ENCODE data around the gene MRPL34. TPM values are rescaled to one million over a fixed set of nuclear protein-coding genes. Genes with fewer than 3 reads are reported as not detected.
A peak's percentile ranks its signal among the peaks of the same experiment; 100 is the strongest.

The MRPL34 gene
- total and polyA plus RNA-seq, 3 experiments from 2014 or later: 136 to 227 (median 138) TPM

DNA sequence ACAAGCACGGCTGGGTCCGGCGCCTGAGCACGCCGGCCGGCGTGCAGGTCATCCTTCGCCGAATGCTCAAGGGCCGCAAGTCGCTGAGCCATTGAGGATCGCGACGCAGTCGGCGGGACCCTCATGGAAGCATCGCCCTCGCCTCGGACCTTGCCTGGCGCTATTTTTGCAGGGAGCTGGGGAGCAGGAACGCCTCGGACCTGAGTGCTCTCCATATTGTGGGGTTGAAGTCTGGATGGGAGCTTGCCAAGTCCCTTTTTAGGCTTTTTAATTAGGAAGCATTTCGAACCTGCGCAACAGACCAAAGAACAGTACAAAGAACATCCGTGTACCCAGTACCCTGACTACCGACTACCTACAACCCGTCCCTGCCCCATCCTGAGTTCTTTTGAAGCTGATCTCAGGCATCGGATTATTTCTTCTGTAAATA is 628 bp downstream of the MRPL34 start:
- Histone ChIP-seq H3K27me3 (ENCODE audit: insufficient read depth, low read length, poor library complexity, severe bottlenecking) (no peaks in the 10 kb centered on the region), H3K27ac (ENCODE audit: low read depth, low read length) (peak overlapping the region; percentile 79), H3K4me3 (ENCODE audit: low read length) (peak overlapping the region; percentile 92), H3K36me3 (ENCODE audit: insufficient read depth, low read length) (no peaks in the 10 kb centered on the region), H3K9me3 (ENCODE audit: low read length) (no peaks in the 10 kb centered on the region), H3K4me1 (ENCODE audit: insufficient read depth, low read length) (peaks cover 42% of the 10 kb centered on the region)
- peaks cover 0 to 13% (median 0%) of the 10 kb centered on the region in 3 donors for H3K36me3 Mint-ChIP-seq
- peak overlapping the region in 6 of 8 donors; percentile 72 to 99 (median 84) for H3K27ac Mint-ChIP-seq
- ChIA-PET CTCF (interaction anchor here (0.7 to 1.7 kb wide), 3 partner anchors 22 to 71 kb away, joined by 3 to 6 read pairs (median 3); partner anchors contain the start of gene ANO8), POLR2A (interaction anchor here (0.8 kb wide), 1 partner anchor 29 kb away, joined by 3 read pairs; the partner anchor contains the start of gene ANO8)
- peaks cover 48 to 70% (median 60%) of the 10 kb centered on the region in 3 donors for H3K4me1 Mint-ChIP-seq
- peak overlapping the region; percentile 87 to 100 (median 90) for H3K4me3 Mint-ChIP-seq
- H3K9me3 Mint-ChIP-seq: no peaks in the 10 kb centered on the region
- H3K27me3 Mint-ChIP-seq: peaks cover 0 to 2% of the 10 kb centered on the region in 2 donors
- no peak for DNase-seq

DNA sequence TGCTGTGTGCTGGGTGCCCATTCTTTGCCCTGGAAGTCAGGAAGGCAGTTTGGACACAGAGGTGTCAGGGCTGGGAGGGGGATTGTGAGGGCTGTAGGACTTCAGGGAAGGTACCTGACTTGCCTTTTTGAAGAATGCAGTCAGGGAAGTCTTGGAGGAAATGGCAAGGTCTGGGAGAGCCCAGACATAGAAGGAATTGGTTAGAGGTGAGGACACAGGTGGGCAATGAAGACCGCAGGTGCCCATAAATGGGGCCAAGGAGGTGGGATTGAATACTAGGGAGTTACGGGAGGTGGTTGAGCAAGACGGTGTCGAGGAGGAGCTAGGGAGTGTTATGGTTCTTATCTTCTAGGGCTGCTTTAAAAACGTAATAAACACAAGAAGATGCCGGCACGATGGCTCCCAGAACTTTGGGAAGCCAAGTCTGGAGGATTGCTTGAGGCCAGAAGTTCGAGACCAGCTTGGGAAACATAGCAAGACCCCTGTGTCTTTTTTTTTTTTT is 2.3 kb downstream of the MRPL34 start:
- peaks cover 34% of the 10 kb centered on the region for H3K4me1 ChIP-seq (ENCODE audit: insufficient read depth, low read length)
- ChIA-PET POLR2A (interaction anchor here (0.6 to 1.7 kb wide), 2 partner anchors 10 to 18 kb away, joined by 3 to 5 read pairs; no protein-coding TSS in a partner anchor), CTCF (interaction anchor here (1.6 to 1.8 kb wide), 3 partner anchors 19 to 38 kb away, joined by 4 to 6 read pairs (median 5); no protein-coding TSS in a partner anchor)
- Mint-ChIP-seq H3K36me3 (peaks cover 0 to 22% (median 0%) of the 10 kb centered on the region in 3 donors), H3K27me3 (peaks cover 0 to 2% of the 10 kb centered on the region in 2 donors), H3K4me3 (peak overlapping the region; percentile 39 to 86 (median 61)), H3K27ac (peak overlapping the region in 3 of 8 donors; percentile 5 to 88 (median 72)), H3K4me1 (peaks cover 47 to 68% (median 58%) of the 10 kb centered on the region in 3 donors), H3K9me3 (no peaks in the 10 kb centered on the region)
- no peaks in the 10 kb centered on the region for H3K9me3 ChIP-seq (ENCODE audit: low read length)
- no peak overlapping the region for H3K4me3 ChIP-seq (ENCODE audit: low read length)
- no peaks in the 10 kb centered on the region for H3K36me3 ChIP-seq (ENCODE audit: insufficient read depth, low read length)
- no peak overlapping the region for H3K27ac ChIP-seq (ENCODE audit: low read depth, low read length)
- DNase-seq: no peak
- H3K27me3 ChIP-seq (ENCODE audit: insufficient read depth, low read length, poor library complexity, severe bottlenecking): no peaks in the 10 kb centered on the region

DNA sequence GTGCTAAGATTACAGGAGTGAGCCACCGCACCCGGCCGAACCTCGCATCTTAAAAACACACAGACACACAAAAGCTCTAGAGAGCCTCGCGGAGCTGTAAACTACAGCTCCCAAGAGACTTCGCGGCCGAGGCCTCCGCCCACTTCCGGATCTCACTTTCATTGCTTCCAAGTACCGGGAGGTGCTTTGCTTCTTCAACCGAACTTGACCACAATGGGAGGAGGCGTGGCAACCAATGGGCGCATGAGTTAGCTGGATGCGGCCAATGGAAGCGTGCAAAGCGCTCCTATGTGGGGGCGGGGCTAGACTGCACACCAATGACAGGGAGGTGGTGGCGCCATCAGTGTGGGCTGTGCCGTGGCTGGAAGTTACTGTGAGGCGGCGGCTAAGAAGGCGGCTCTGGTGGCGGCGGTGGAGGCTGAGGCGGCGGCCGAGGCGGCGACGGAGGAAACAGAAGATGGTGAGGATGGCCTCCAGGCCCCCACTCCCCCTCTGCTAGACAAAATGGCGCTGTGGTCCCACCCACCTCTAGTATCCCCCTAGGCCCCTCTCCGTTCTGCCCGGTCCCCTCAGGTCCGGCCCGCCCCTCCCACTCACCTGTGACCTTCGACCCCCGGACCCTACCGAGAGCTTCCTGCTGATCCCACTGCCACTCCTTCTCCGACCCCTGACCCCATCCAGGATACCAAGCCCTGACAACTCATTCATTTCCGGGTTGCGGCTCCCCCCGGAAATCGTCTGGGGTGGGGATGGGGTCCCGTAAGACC is 3.7 kb downstream of the MRPL34 start, which contains the start of gene DDA1:
DDA1 (plus strand) TSS at position 366 of the 767 bp plus-strand sequence; CDS start at position 458, 92 bp downstream.
- CTCF ChIA-PET: interaction anchor here (1.0 to 2.1 kb wide), 9 partner anchors 11 to 97 kb away, joined by 3 to 13 read pairs (median 4); partner anchors contain the start of gene ANO8

DNA sequence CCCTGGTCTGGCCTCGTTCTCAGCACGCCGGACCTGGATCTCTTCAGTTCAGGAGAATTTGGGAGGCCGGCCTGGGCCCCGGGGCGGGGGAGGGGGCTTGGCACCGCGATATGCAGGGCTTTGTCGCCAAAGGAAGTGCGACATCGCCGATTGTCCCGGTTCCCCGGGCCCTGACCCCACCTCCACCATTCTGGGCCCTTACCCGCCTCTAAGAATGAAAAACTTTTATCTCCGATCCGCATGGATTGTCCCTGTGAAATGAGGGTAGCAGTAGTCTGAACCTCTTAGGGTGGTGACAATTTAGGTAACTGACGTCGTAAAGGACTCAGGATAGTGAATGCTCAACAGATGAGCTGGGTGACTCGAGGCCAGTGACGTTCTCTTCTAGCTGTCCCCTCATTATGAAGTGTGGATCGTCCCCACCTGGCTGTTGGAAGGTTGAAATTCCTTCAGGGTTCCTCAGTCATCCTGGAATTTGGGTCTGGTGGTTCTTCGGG is 4.3 kb downstream of the MRPL34 start:
- H3K27me3 ChIP-seq (ENCODE audit: insufficient read depth, low read length, poor library complexity, severe bottlenecking): no peaks in the 10 kb centered on the region
- Mint-ChIP-seq H3K27me3 (peaks cover 0 to 2% of the 10 kb centered on the region in 2 donors), H3K9me3 (no peaks in the 10 kb centered on the region), H3K36me3 (peaks cover 0 to 38% (median 0%) of the 10 kb centered on the region in 3 donors), H3K4me3 (peak overlapping the region; percentile 94 to 99 (median 98)), H3K4me1 (peaks cover 38 to 51% (median 41%) of the 10 kb centered on the region in 3 donors), H3K27ac (peak overlapping the region; percentile 75 to 98 (median 94))
- DNase-seq: no peak
- H3K9me3 ChIP-seq (ENCODE audit: low read length): no peaks in the 10 kb centered on the region
- peaks cover 25% of the 10 kb centered on the region for H3K4me1 ChIP-seq (ENCODE audit: insufficient read depth, low read length)
- H3K4me3 ChIP-seq (ENCODE audit: low read length): peak overlapping the region; percentile 93
- CTCF ChIA-PET: interaction anchor here (1.5 to 2.1 kb wide), 4 partner anchors 15 to 36 kb away, joined by 3 to 13 read pairs (median 8); partner anchors contain the start of gene ANO8
- peak overlapping the region; percentile 89 for H3K27ac ChIP-seq (ENCODE audit: low read depth, low read length)
- H3K36me3 ChIP-seq (ENCODE audit: insufficient read depth, low read length): peaks cover 13% of the 10 kb centered on the region
- POLR2A ChIA-PET: interaction anchor here (0.9 to 1.2 kb wide), 3 partner anchors 22 to 184 kb away, joined by 3 read pairs; no protein-coding TSS in a partner anchor

More for the DNA sequence above, 3.7 kb downstream of the MRPL34 start, which contains the start of gene DDA1:
- peaks cover 26% of the 10 kb centered on the region for H3K4me1 ChIP-seq (ENCODE audit: insufficient read depth, low read length)
- peak; percentile 98 to 100 (median 99) for DNase-seq
- no peaks in the 10 kb centered on the region for H3K9me3 ChIP-seq (ENCODE audit: low read length)
- Mint-ChIP-seq H3K9me3 (no peaks in the 10 kb centered on the region), H3K4me1 (peaks cover 42 to 57% (median 47%) of the 10 kb centered on the region in 3 donors), H3K4me3 (peak within 1 kb of the TSS; percentile 94 to 99 (median 98)), H3K27me3 (peaks cover 0 to 2% of the 10 kb centered on the region in 2 donors), H3K27ac (peak within 1 kb of the TSS; percentile 87 to 98 (median 96)), H3K36me3 (peaks cover 0 to 33% (median 0%) of the 10 kb centered on the region in 3 donors)
- H3K27me3 ChIP-seq (ENCODE audit: insufficient read depth, low read length, poor library complexity, severe bottlenecking): no peaks in the 10 kb centered on the region
- peak within 1 kb of the TSS; percentile 89 for H3K27ac ChIP-seq (ENCODE audit: low read depth, low read length)
- peaks cover 9% of the 10 kb centered on the region for H3K36me3 ChIP-seq (ENCODE audit: insufficient read depth, low read length)
- POLR2A ChIA-PET: interaction anchor here (0.5 to 1.7 kb wide), 17 partner anchors 17 to 1215 kb away, joined by 3 to 9 read pairs (median 4); partner anchors contain the start of genes ANO8, BABAM1, BST2 and JUND
- H3K4me3 ChIP-seq (ENCODE audit: low read length): peak within 1 kb of the TSS; percentile 93

DNA sequence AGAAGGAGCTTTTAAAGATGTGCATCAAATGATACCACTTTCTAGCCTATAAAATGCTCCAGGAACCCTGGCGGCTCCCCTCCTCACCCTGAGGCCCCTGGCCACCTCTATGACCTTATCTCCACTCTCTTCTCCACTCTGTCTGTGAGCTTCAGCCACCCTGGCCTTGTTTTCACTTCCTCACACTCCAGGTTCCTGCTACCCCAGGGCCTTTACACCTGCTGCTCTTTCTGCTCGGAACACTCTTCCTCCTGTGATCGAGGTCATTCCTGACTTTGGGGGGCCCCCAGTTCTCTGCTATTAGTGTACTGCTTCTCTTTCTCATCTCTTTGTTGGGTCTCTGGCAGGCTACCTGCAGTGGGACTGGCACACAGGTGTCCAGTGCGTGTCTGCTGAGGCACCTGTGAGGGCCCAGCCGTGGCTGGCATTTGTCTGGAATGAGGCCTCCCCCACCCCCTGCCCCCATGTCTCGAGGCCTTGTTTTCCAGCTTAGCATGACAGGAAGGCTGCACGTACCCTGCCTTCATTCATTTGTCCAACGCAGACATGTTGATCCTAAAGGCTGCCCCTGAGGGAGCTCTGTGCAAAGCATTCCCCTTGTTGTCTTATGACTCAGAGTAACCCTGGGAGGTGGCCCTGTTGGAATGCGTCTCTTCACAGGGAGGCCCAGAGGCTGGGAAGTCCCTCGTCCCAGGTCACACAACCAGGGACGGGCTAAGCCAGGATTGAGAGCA is 6.0 kb downstream of the MRPL34 start:
- Histone ChIP-seq H3K4me1 (ENCODE audit: insufficient read depth, low read length) (peaks cover 17% of the 10 kb centered on the region), H3K36me3 (ENCODE audit: insufficient read depth, low read length) (peaks cover 20% of the 10 kb centered on the region), H3K27ac (ENCODE audit: low read depth, low read length) (no peak overlapping the region), H3K27me3 (ENCODE audit: insufficient read depth, low read length, poor library complexity, severe bottlenecking) (no peaks in the 10 kb centered on the region), H3K9me3 (ENCODE audit: low read length) (no peaks in the 10 kb centered on the region), H3K4me3 (ENCODE audit: low read length) (no peak overlapping the region)
- Mint-ChIP-seq H3K27me3 (peaks cover 0 to 2% of the 10 kb centered on the region in 2 donors), H3K36me3 (peaks cover 0 to 43% (median 0%) of the 10 kb centered on the region in 3 donors), H3K9me3 (no peaks in the 10 kb centered on the region), H3K4me1 (peaks cover 29 to 38% (median 32%) of the 10 kb centered on the region in 3 donors), H3K4me3 (peak overlapping the region; percentile 26 to 83 (median 62)), H3K27ac (peak overlapping the region in 5 of 8 donors; percentile 5 to 84 (median 81))
- DNase-seq: no peak
- ChIA-PET CTCF (interaction anchor here (1.4 kb wide), 1 partner anchor 35 kb away, joined by 3 read pairs; no protein-coding TSS in a partner anchor), POLR2A (no interaction called here)

DNA sequence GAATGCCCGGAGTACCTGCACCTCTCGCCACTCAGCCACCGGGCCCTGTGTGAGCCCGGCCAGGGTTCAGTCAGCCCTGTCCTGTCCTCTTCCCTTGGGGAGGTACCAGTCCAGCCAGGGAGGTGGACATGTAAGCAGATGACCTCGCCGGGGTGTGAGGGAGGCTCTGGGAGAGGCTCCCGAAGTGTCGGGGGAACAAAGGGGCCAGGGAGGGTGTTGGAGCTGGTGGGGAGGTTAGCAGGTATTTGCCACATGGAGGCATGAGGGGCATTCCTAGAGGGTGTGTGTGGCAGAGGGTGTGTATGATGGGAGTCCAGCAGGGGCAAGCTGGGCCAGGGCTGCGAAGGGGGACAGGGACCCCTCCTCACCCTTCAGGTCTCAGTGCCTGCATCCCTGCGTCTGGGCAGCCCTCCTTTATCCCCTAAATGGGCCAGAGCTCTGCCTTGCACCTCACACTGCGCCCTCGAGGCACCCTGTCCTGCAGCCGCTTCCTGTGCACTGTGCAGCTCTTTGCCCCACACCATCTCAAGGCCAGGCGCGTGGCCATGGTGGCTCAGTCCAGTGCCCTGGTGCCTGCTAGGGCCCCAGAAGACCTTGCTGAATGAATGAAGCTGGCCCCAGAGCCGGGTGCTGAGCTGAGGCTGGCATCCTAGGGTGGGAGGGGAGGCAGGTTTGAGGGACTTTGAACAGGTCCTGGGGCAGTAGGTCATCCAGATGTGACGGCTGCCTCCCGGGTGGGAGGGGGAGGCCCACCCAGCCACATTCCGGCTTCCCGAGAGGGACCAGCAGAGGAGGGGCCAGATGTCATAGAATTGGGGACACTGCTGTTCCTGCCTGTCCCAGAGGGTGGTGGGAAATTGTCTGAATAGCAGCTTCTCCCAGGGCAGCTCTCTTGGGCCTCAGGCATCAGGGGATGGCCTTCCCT is 6.8 kb downstream of the MRPL34 start:
- Histone ChIP-seq H3K27ac (ENCODE audit: low read depth, low read length) (no peak overlapping the region), H3K36me3 (ENCODE audit: insufficient read depth, low read length) (peaks cover 20% of the 10 kb centered on the region), H3K9me3 (ENCODE audit: low read length) (no peaks in the 10 kb centered on the region), H3K27me3 (ENCODE audit: insufficient read depth, low read length, poor library complexity, severe bottlenecking) (no peaks in the 10 kb centered on the region), H3K4me3 (ENCODE audit: low read length) (no peak overlapping the region), H3K4me1 (ENCODE audit: insufficient read depth, low read length) (peaks cover 14% of the 10 kb centered on the region)
- H3K4me3 Mint-ChIP-seq: peak overlapping the region in 1 of 7 donors; percentile 75
- no peak for DNase-seq
- CTCF ChIA-PET: interaction anchor here (0.6 to 1.4 kb wide), 5 partner anchors 20 to 115 kb away, joined by 3 read pairs; no protein-coding TSS in a partner anchor
- peaks cover 0 to 49% (median 0%) of the 10 kb centered on the region in 3 donors for H3K36me3 Mint-ChIP-seq
- peaks cover 0 to 2% of the 10 kb centered on the region in 2 donors for H3K27me3 Mint-ChIP-seq
- H3K4me1 Mint-ChIP-seq: peaks cover 29 to 36% (median 31%) of the 10 kb centered on the region in 3 donors
- no peaks in the 10 kb centered on the region for H3K9me3 Mint-ChIP-seq
- H3K27ac Mint-ChIP-seq: no peak overlapping the region
- POLR2A ChIA-PET: interaction anchor here (0.5 to 0.6 kb wide), 2 partner anchors 24 to 127 kb away, joined by 3 to 9 read pairs; no protein-coding TSS in a partner anchor

All from CD8-positive, alpha-beta memory T cell (primary cell).